Esophagus squamous epithelium (tissue), 5 donors: Measurements from ENCODE around the gene SHOX. TPM values are rescaled to one million over a fixed set of nuclear protein-coding genes. Genes with fewer than 3 reads are reported as not detected.
"Not testable (repeated sequence)": the region's sequence is repeated elsewhere in the genome, so short reads cannot be mapped to it uniquely, and the experiment has no call there.

Experiments
- DNase-seq: peaks from one replicate; lab custom pipeline; 2025; lab: John Stamatoyannopoulos, UW
- H3K27ac ChIP-seq, 4 donors: fragments of 200-600 bp; sonication (generic); one replicate each; pipeline ENCODE4 v1.5.1; 2016 to 2019; ENCODE audit warnings: mild to moderate bottlenecking in 1 of 4
- H3K27me3 ChIP-seq, 4 donors: fragments of 200-600 bp; sonication (generic); 1 replicate in 3 of 4; 2 replicates in 1 of 4; pipeline versions ENCODE4 v1.5.1 to v1.6.0; 2017 to 2021; ENCODE audit warnings: antibody characterized with exemption in 1 of 4
- H3K36me3 ChIP-seq, 3 donors: fragments of 200-600 bp; sonication (generic); one replicate each; pipeline ENCODE4 v1.5.1; 2016 to 2019
- H3K4me1 ChIP-seq, 3 donors: fragments of 200-600 bp; sonication (generic); one replicate each; pipeline ENCODE4 v1.5.1; 2017 to 2019
- H3K4me3 ChIP-seq, 4 donors: fragments of 200-600 bp; sonication (generic); 1 replicate in 3 of 4; 2 replicates in 1 of 4; pipeline ENCODE4 v1.5.1; 2016 to 2019; ENCODE audit warnings: mild to moderate bottlenecking in 2 of 4, moderate library complexity in 1 of 4
- H3K9me3 ChIP-seq, 3 donors: fragments of 200-600 bp; sonication (generic); one replicate each; pipeline ENCODE4 v1.5.1; 2016 to 2019
- CTCF ChIP-seq, 6 experiments: fragments of 450-650 bp in 4 of 6; fragments of 200-600 bp in 2 of 6; sonication (generic) in 2 of 6; IDR thresholded peaks; one replicate each; pipeline ENCODE4 v1.5.1; 2016 to 2019; ENCODE audit warnings: antibody characterized with exemption in 6 of 6, mild to moderate bottlenecking in 4 of 6, moderate library complexity in 4 of 6
- POLR2A ChIP-seq, 4 donors: fragments of 450-650 bp; IDR thresholded peaks; one replicate each; pipeline ENCODE4 v1.6.1; 2017; ENCODE audit warnings: antibody characterized with exemption in 4 of 4, mild to moderate bottlenecking in 4 of 4, moderate library complexity in 3 of 4
- WGBS, 2 donors: methylation state at CpG; one replicate each; pipeline ENCODE4 v1.1.5; 2018; 5-methylcytosine and 5-hydroxymethylcytosine counted together
- intact Hi-C: fragments of 100-400 bp; cut with DNase I; formaldehyde crosslinking; loops from one replicate; pipeline ENCODE4 v1.15.0; 2022
- total RNA-seq, 4 donors: library from RNA; depleted of rRNA; stranded (reverse); fragments of >200 nt; gene quantifications; one replicate each; pipeline ENCODE4 v1.1.0, GENCODE V29; 2016
- donor health status: DM: yes; HTN: yes; CAD: no.

Gene SHOX
- total RNA-seq, 4 donors from 2014 or later, result 0.19 TPM; not detected in 3

- WGBS, 2 donors, result 11% methylated on average over 10 of the region's 23 CpGs; no CpG with 5 or more reads in 1 of the 2 donors
- H3K4me1 ChIP-seq, result peaks cover 0 to 12% (median 0%) of the 10 kb centered on the region in 3 donors
- H3K4me3 ChIP-seq, result no peak overlapping the region
- H3K9me3 ChIP-seq, result no peaks in the 10 kb centered on the region
- no peaks in the 10 kb centered on the region for H3K36me3 ChIP-seq
- intact Hi-C loops, result no loop called here
- no peak overlapping the region for H3K27ac ChIP-seq
- H3K27me3 ChIP-seq, result peaks cover 0 to 71% (median 7%) of the 10 kb centered on the region in 4 donors
- DNase-seq, result no peak
- TF ChIP-seq POLR2A (IDR thresholded peaks at IDR 0.05) (no peak), CTCF (IDR thresholded peaks at IDR 0.05) (no peak)
These were observed 11.2 kb upstream of the SHOX start for GRCh38 chrX:619451-619811.

GRCh38 chrX:619812-620531 is 10.6 kb upstream of the SHOX start:
- intact Hi-C loops, result no loop called here
- DNase-seq, result no peak
- H3K27me3 ChIP-seq, result peaks cover 0 to 72% (median 7%) of the 10 kb centered on the region in 4 donors
- no peak overlapping the region for H3K27ac ChIP-seq
- TF ChIP-seq CTCF (IDR thresholded peaks at IDR 0.05) (no peak), POLR2A (IDR thresholded peaks at IDR 0.05) (no peak)
- no peaks in the 10 kb centered on the region for H3K9me3 ChIP-seq
- no peaks in the 10 kb centered on the region for H3K36me3 ChIP-seq
- peaks cover 0 to 14% (median 0%) of the 10 kb centered on the region in 3 donors for H3K4me1 ChIP-seq
- 6% methylated on average over 30 of the region's 48 CpGs; no CpG with 5 or more reads in 1 of the 2 donors for WGBS, 2 donors
- H3K4me3 ChIP-seq, result no peak overlapping the region

GRCh38 chrX:621705-622503 is 8.7 kb upstream of the SHOX start:
- DNase-seq, result no peak
- H3K9me3 ChIP-seq, result no peaks in the 10 kb centered on the region
- intact Hi-C loops, result no loop called here
- no peak overlapping the region for H3K27ac ChIP-seq
- 26 to 27% methylated on average over 11 of the region's 11 CpGs for WGBS, 2 donors
- H3K4me1 ChIP-seq, result peaks cover 0 to 14% (median 0%) of the 10 kb centered on the region in 3 donors
- no peak overlapping the region for H3K4me3 ChIP-seq
- no peaks in the 10 kb centered on the region for H3K36me3 ChIP-seq
- TF ChIP-seq CTCF (IDR thresholded peaks at IDR 0.05) (no peak), POLR2A (IDR thresholded peaks at IDR 0.05) (no peak)
- peaks cover 0 to 79% (median 7%) of the 10 kb centered on the region in 4 donors for H3K27me3 ChIP-seq

- H3K27ac ChIP-seq, intact Hi-C loops, H3K4me3 ChIP-seq, H3K9me3 ChIP-seq, DNase-seq, H3K36me3 ChIP-seq: not testable (repeated sequence)
- Histone ChIP-seq H3K27me3 (peaks cover 0 to 80% (median 7%) of the 10 kb centered on the region in 4 donors), H3K4me1 (peaks cover 0 to 14% (median 0%) of the 10 kb centered on the region in 3 donors)
- 43 to 45% methylated on average over 2 of the region's 3 CpGs for WGBS, 2 donors
These were observed 7.8 kb upstream of the SHOX start for GRCh38 chrX:622802-623201.

- Histone ChIP-seq H3K9me3 (no peaks in the 10 kb centered on the region), H3K27me3 (peaks cover 0 to 80% (median 7%) of the 10 kb centered on the region in 4 donors), H3K4me3 (no peak overlapping the region), H3K4me1 (peaks cover 0 to 14% (median 0%) of the 10 kb centered on the region in 3 donors), H3K36me3 (no peaks in the 10 kb centered on the region), H3K27ac (no peak overlapping the region)
- DNase-seq, result no peak
- TF ChIP-seq CTCF (IDR thresholded peaks at IDR 0.05) (no peak), POLR2A (IDR thresholded peaks at IDR 0.05) (no peak)
- WGBS, 2 donors, result 2 to 3% methylated on average over 6 of the region's 6 CpGs
- intact Hi-C loops, result no loop called here
These were observed 7.4 kb upstream of the SHOX start for GRCh38 chrX:623268-623598.
